ENCODE results near the gene SLC25A21. TPM values are rescaled to one million over a fixed set of nuclear protein-coding genes. Genes with fewer than 3 reads are reported as not detected.
"Not testable (repeated sequence)": the region's sequence is repeated elsewhere in the genome, so short reads cannot be mapped to it uniquely, and the experiment has no call there.

SLC25A21 gene
- total RNA-seq, 1 experiment from 2014 or later: 2.1 TPM

- ATAC-seq (no peak), DNase-seq (ENCODE audit: low read depth, low spot score) (no peak)
- no peak overlapping the region for H3K4me3 ChIP-seq (ENCODE audit: low read depth in 2 of 2, low read length in 2 of 2)
- CTCF ChIA-PET: no interaction called here
- TF ChIP-seq POLR2AphosphoS5 (IDR thresholded peaks at IDR 0.05; ENCODE audit: low read depth, low read length) (no peak), CTCF (IDR thresholded peaks at IDR 0.05) (no peak), TCF7L2 (IDR thresholded peaks at IDR 0.05; ENCODE audit: low read depth, low read length) (no peak), REST (IDR thresholded peaks at IDR 0.05; ENCODE audit: insufficient read depth in 1 of 2, low read depth in 2 of 2, low read length in 1 of 2) (no peak)
- no peaks in the 10 kb centered on the region for H3K9me3 ChIP-seq (ENCODE audit: control insufficient read depth, insufficient read depth, low read depth, low read length)
- intact Hi-C loops (cut with micrococcal nuclease; ENCODE audit: unreplicated experiment): no loop called here
- no peaks in the 10 kb centered on the region for H3K27me3 ChIP-seq (ENCODE audit: control insufficient read depth, insufficient read depth, low read length)
- no TSS peak for BruUV-seq (replicated peaks)
- no peak overlapping the region for H3K27ac ChIP-seq (ENCODE audit: low read length)
- in situ Hi-C loops (cut with HindIII; ENCODE audit: low pct_unique_long_range_greater_than_20kb, low sequenced_read_pairs): no loop called here
- POLR2A ChIA-PET: no interaction called here
- H3K36me3 ChIP-seq (ENCODE audit: control insufficient read depth, insufficient read depth, low read length): no peaks in the 10 kb centered on the region
- H3K4me1 ChIP-seq (ENCODE audit: control insufficient read depth, insufficient read depth, low read length): no peaks in the 10 kb centered on the region
Observed at GRCh38 chr14:37210448-37210847, 38.0 kb upstream of the SLC25A21 start.

GRCh38 chr14:37209617-37210016, 37.2 kb upstream of the SLC25A21 start:
- in situ Hi-C loops (cut with HindIII; ENCODE audit: low pct_unique_long_range_greater_than_20kb, low sequenced_read_pairs); H3K27ac ChIP-seq (ENCODE audit: low read length); H3K9me3 ChIP-seq (ENCODE audit: control insufficient read depth, insufficient read depth, low read depth, low read length); H3K4me3 ChIP-seq (ENCODE audit: low read depth in 2 of 2, low read length in 2 of 2); H3K36me3 ChIP-seq (ENCODE audit: control insufficient read depth, insufficient read depth, low read length); POLR2A ChIA-PET; BruUV-seq (replicated peaks); ATAC-seq; intact Hi-C loops (cut with micrococcal nuclease; ENCODE audit: unreplicated experiment); H3K27me3 ChIP-seq (ENCODE audit: control insufficient read depth, insufficient read depth, low read length); H3K4me1 ChIP-seq (ENCODE audit: control insufficient read depth, insufficient read depth, low read length); CTCF ChIA-PET; DNase-seq (ENCODE audit: low read depth, low spot score): not testable (repeated sequence)

- ATAC-seq; H3K4me1 ChIP-seq (ENCODE audit: control insufficient read depth, insufficient read depth, low read length); H3K27ac ChIP-seq (ENCODE audit: low read length); in situ Hi-C loops (cut with HindIII; ENCODE audit: low pct_unique_long_range_greater_than_20kb, low sequenced_read_pairs); DNase-seq (ENCODE audit: low read depth, low spot score); H3K4me3 ChIP-seq (ENCODE audit: low read depth in 2 of 2, low read length in 2 of 2); H3K36me3 ChIP-seq (ENCODE audit: control insufficient read depth, insufficient read depth, low read length); H3K9me3 ChIP-seq (ENCODE audit: control insufficient read depth, insufficient read depth, low read depth, low read length); intact Hi-C loops (cut with micrococcal nuclease; ENCODE audit: unreplicated experiment); H3K27me3 ChIP-seq (ENCODE audit: control insufficient read depth, insufficient read depth, low read length); CTCF ChIA-PET; BruUV-seq (replicated peaks); POLR2A ChIA-PET: not testable (repeated sequence)
Observed at GRCh38 chr14:37205623-37206605, 33.5 kb upstream of the SLC25A21 start.
